Naive B cell (primary cell): ENCODE data around the gene LDB2. TPM values are rescaled to one million over a fixed set of nuclear protein-coding genes. Genes with fewer than 3 reads are reported as not detected.
A peak's percentile ranks its signal among the peaks of the same experiment; 100 is the strongest.

Source experiments
- ATAC-seq, 2 donors: fragments of 150-1000 bp; cut with Tn5 transposase; 2 replicates each; pipeline ENCODE4 v1.10.0; 2021; ENCODE audit warnings: low read depth in 2 of 2, mild to moderate bottlenecking in 2 of 2, moderate library complexity in 2 of 2
- DNase-seq: peaks from one replicate; pipeline ENCODE4 v3.0.0; 2022
- H3K27ac Mint-ChIP-seq, 6 donors: one replicate each; pipeline ENCODE4 v1.8.0; 2020 to 2022; ENCODE audit warnings: mild to moderate bottlenecking in 6 of 6, mixed read lengths in 6 of 6, moderate library complexity in 5 of 6, inconsistent platforms in 2 of 6
- H3K27me3 Mint-ChIP-seq, 3 donors: one replicate each; pipeline ENCODE4 v1.8.0; 2021 to 2022; ENCODE audit warnings: mixed read lengths in 3 of 3, mild to moderate bottlenecking in 1 of 3
- H3K36me3 Mint-ChIP-seq, 2 donors: one replicate each; pipeline ENCODE4 v1.8.0; 2020 to 2022; ENCODE audit warnings: mixed read lengths in 2 of 2, inconsistent platforms in 1 of 2, mild to moderate bottlenecking in 1 of 2
- H3K4me1 Mint-ChIP-seq, 3 donors: one replicate each; pipeline ENCODE4 v1.8.0; 2020 to 2022; ENCODE audit warnings: mixed read lengths in 3 of 3, inconsistent platforms in 1 of 3, mild to moderate bottlenecking in 1 of 3, moderate library complexity in 1 of 3
- H3K4me3 Mint-ChIP-seq, 8 donors: one replicate each; pipeline ENCODE4 v1.8.0; 2020 to 2022; ENCODE audit warnings: mild to moderate bottlenecking in 8 of 8, mixed read lengths in 8 of 8, moderate library complexity in 8 of 8, inconsistent platforms in 2 of 8
- H3K9me3 Mint-ChIP-seq, 7 donors: one replicate each; pipeline ENCODE4 v1.8.0; 2020 to 2022; ENCODE audit warnings: mixed read lengths in 7 of 7, mild to moderate bottlenecking in 5 of 7, inconsistent platforms in 2 of 7, moderate library complexity in 1 of 7
- polyA plus RNA-seq, 6 donors: library from polyadenylated mRNA; unstranded; fragments of 300-500 nt; fragmentation: Illumina TruSeq; gene quantifications; one replicate each; pipeline ENCODE4 v1.2.3, GENCODE V29; 2021; ENCODE audit warnings: low read depth in 6 of 6

The LDB2 gene
- polyA plus RNA-seq, 6 donors from 2014 or later: not detected

GRCh38 chr4:16869594-16870245, 28.7 kb downstream of the LDB2 start:
- H3K4me3 Mint-ChIP-seq: no peak overlapping the region
- peaks cover 0 to 4% (median 0%) of the 10 kb centered on the region in 7 donors for H3K9me3 Mint-ChIP-seq
- no peaks in the 10 kb centered on the region for H3K27me3 Mint-ChIP-seq
- H3K27ac Mint-ChIP-seq: no peak overlapping the region
- no peak for ATAC-seq
- no peak for DNase-seq
- no peaks in the 10 kb centered on the region for H3K4me1 Mint-ChIP-seq
- H3K36me3 Mint-ChIP-seq: no peaks in the 10 kb centered on the region

DNA sequence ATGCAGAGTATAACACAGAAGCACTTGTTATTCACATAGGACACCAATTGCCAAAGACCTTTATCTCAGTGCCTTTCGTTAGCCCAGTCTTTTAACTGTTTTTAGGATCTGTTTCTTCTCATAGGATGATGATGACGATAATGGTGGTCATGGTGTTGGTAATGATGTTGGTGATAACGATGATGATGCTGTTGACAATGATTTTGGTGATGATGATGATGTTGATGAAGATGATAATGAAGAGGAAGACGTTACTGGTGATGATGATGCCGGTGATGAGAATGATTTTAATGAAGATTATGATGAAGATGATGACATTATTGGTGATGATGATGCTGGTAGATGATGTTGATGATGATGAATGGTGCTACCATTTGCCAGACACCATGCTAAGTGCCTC, 29.8 kb downstream of the LDB2 start:
- ATAC-seq (no peak), DNase-seq (no peak)
- Mint-ChIP-seq H3K27ac (no peak overlapping the region), H3K4me3 (no peak overlapping the region), H3K27me3 (no peaks in the 10 kb centered on the region), H3K36me3 (no peaks in the 10 kb centered on the region), H3K9me3 (peaks cover 0 to 4% (median 0%) of the 10 kb centered on the region in 7 donors), H3K4me1 (no peaks in the 10 kb centered on the region)

GRCh38 chr4:16867827-16868226, 30.6 kb downstream of the LDB2 start:
- DNase-seq: no peak
- Mint-ChIP-seq H3K4me3 (no peak overlapping the region), H3K36me3 (no peaks in the 10 kb centered on the region), H3K27ac (no peak overlapping the region), H3K27me3 (no peaks in the 10 kb centered on the region), H3K4me1 (no peaks in the 10 kb centered on the region), H3K9me3 (peaks cover 0 to 4% (median 0%) of the 10 kb centered on the region in 7 donors)
- ATAC-seq: no peak

GRCh38 chr4:16866974-16867373, 31.5 kb downstream of the LDB2 start:
- H3K27ac Mint-ChIP-seq: no peak overlapping the region
- H3K9me3 Mint-ChIP-seq: peaks cover 0 to 4% (median 0%) of the 10 kb centered on the region in 7 donors
- no peaks in the 10 kb centered on the region for H3K36me3 Mint-ChIP-seq
- no peaks in the 10 kb centered on the region for H3K27me3 Mint-ChIP-seq
- no peaks in the 10 kb centered on the region for H3K4me1 Mint-ChIP-seq
- ATAC-seq (no peak), DNase-seq (no peak)
- H3K4me3 Mint-ChIP-seq: no peak overlapping the region

DNA sequence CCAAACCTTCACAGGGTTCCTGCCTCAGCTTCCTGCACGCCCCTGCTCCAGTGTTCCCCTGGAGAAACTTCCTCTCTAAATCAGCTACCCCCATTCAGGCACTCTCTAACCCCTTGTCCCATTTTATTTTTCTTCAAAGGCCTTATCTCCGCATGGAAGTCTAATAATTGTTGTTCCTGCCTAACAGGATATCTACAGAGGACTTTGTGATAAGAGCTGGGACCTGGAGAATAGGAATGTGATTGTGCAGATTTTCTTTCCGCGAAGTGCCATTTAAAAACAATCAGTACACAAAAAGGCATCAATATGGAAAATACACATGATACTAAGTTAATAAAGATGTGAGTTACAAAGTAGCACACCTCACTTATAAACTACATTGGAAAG, 32.6 kb downstream of the LDB2 start:
- H3K4me3 Mint-ChIP-seq: no peak overlapping the region
- no peaks in the 10 kb centered on the region for H3K36me3 Mint-ChIP-seq
- no peaks in the 10 kb centered on the region for H3K4me1 Mint-ChIP-seq
- H3K9me3 Mint-ChIP-seq: peaks cover 0 to 7% (median 0%) of the 10 kb centered on the region in 7 donors
- no peak overlapping the region for H3K27ac Mint-ChIP-seq
- DNase-seq (no peak), ATAC-seq (no peak)
- no peaks in the 10 kb centered on the region for H3K27me3 Mint-ChIP-seq

DNA sequence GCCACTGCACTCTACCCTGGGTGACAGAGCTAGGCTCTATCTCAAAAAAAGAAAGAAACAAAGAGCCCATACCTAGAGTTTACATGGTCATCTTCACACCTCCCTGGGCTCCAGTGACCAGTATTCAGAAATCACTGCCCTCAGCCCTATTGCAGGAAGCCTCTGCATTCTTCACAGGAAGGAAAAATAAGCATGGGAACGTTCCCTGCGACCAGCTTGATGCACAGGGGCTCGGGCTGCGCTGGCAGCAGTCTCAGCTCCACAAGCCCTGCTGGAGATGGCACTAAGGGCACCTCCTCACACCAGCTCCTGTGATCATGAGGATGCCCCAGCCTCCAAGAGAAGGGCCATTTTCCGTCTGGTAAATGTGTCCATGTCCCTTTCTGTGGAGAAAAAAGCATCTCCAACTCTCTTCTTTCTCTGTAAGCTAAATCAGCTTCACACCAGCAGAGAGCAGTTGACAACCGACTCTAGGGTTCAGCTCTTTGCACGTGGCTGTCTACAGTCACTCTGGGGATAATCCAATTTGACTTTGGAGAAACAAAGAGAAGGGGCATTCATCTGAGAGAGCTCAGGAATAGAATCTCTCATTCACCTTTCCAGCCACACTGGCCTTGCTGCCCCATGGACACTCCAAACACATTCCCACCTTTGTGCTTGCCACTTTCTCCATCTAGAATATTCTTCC, 33.1 kb downstream of the LDB2 start:
- Mint-ChIP-seq H3K4me1 (no peaks in the 10 kb centered on the region), H3K9me3 (peaks cover 0 to 7% (median 0%) of the 10 kb centered on the region in 7 donors), H3K4me3 (no peak overlapping the region), H3K36me3 (no peaks in the 10 kb centered on the region), H3K27ac (no peak overlapping the region), H3K27me3 (peaks cover 0 to under 1% (median 0%) of the 10 kb centered on the region in 3 donors)
- no peak for DNase-seq
- ATAC-seq: no peak

GRCh38 chr4:16864199-16864598, 34.2 kb downstream of the LDB2 start:
- Mint-ChIP-seq H3K4me3 (no peak overlapping the region), H3K36me3 (no peaks in the 10 kb centered on the region), H3K4me1 (no peaks in the 10 kb centered on the region), H3K27me3 (peaks cover 0 to 6% (median 0%) of the 10 kb centered on the region in 3 donors), H3K9me3 (peaks cover 0 to 7% (median 0%) of the 10 kb centered on the region in 7 donors), H3K27ac (no peak overlapping the region)
- no peak for DNase-seq
- no peak for ATAC-seq

- ATAC-seq: no peak
- Mint-ChIP-seq H3K27me3 (peaks cover 0 to 6% (median 0%) of the 10 kb centered on the region in 3 donors), H3K27ac (peak overlapping the region in 1 of 6 donors; percentile 35), H3K4me3 (no peak overlapping the region), H3K4me1 (no peaks in the 10 kb centered on the region), H3K9me3 (peaks cover 0 to 7% (median 1%) of the 10 kb centered on the region in 7 donors), H3K36me3 (no peaks in the 10 kb centered on the region)
- DNase-seq: no peak
Measured at GRCh38 chr4:16862697-16863096, 35.7 kb downstream of the LDB2 start.

DNA sequence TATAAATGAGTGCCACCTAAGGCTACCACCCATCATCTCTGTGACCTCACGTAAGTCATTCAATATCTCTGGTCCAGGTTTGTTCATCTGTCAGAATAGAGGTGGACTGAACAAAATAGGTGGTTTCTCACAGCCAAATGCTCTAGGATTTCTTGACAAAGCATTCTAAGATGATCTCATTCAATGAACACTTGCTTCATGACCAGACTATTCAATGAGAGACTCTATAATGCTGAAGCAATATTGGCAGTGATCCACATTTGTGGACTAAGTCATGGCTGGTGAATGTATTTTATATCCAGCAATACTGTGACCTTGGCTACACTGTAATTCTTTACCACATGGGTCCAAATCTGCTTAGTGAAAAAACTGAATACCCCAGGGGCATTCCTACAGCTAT, 37.9 kb downstream of the LDB2 start:
- no peak overlapping the region for H3K27ac Mint-ChIP-seq

DNA sequence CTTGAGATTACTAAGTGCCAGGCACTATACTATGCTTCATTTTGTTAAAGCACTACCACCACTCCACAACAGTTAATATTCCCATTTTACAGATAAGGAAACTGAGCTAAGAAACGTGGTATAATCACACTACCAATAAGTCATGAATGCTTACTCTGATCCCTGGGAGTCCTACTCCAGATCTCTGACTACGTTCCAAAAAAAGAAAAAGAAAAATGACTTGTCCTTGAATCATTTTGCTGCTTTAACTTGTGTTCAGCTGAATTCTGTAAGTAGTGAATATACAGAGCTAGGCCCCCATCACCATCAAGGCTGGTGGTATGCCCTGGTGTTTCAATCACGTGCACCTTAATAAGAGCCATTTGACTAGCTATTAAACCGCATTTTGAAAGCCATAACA, 39.4 kb downstream of the LDB2 start:
- H3K9me3 Mint-ChIP-seq: peaks cover 0 to 9% (median 2%) of the 10 kb centered on the region in 7 donors

More for the DNA sequence above, 37.9 kb downstream of the LDB2 start:
- peaks cover 0 to 9% (median 2%) of the 10 kb centered on the region in 7 donors for H3K9me3 Mint-ChIP-seq
- H3K4me3 Mint-ChIP-seq: no peak overlapping the region
- H3K27me3 Mint-ChIP-seq: peaks cover 0 to 6% (median 0%) of the 10 kb centered on the region in 3 donors
- H3K36me3 Mint-ChIP-seq: no peaks in the 10 kb centered on the region
- H3K4me1 Mint-ChIP-seq: no peaks in the 10 kb centered on the region
- no peak for DNase-seq
- ATAC-seq: no peak

DNA sequence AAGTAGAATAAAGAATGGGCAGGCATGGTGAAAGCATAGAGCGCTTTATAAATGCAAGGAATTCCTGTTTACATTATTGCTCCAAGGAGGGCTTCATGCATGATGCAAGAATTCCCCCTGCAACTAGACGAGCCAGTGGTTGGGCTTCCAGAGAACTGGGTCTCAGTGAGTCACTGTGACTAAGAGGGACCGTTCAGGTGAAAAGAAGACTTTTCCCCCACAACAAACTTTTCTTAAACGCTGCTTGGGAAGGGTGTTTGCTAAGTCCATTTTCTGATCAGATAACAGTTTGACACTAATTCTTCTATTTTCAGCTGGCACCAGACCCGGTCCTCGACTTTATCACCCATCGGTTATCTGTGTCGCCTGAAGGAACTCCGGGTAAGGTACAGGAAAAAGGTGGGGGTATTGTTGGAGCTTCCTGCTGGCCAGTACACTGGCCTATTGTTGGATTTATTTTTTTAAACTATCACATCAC, 40.1 kb downstream of the LDB2 start:
- peaks cover 0 to 6% (median 0%) of the 10 kb centered on the region in 3 donors for H3K27me3 Mint-ChIP-seq
- H3K4me1 Mint-ChIP-seq: no peaks in the 10 kb centered on the region
- H3K27ac Mint-ChIP-seq: no peak overlapping the region
- H3K9me3 Mint-ChIP-seq: peaks cover 0 to 9% (median 2%) of the 10 kb centered on the region in 7 donors
- no peaks in the 10 kb centered on the region for H3K36me3 Mint-ChIP-seq
- ATAC-seq: no peak
- no peak overlapping the region for H3K4me3 Mint-ChIP-seq
- no peak for DNase-seq

More for the DNA sequence above, 39.4 kb downstream of the LDB2 start:
- H3K27ac Mint-ChIP-seq: peak overlapping the region in 1 of 6 donors; percentile 15
- peaks cover 0 to 6% (median 0%) of the 10 kb centered on the region in 3 donors for H3K27me3 Mint-ChIP-seq
- ATAC-seq: no peak
- H3K36me3 Mint-ChIP-seq: no peaks in the 10 kb centered on the region
- H3K4me1 Mint-ChIP-seq: no peaks in the 10 kb centered on the region
- no peak overlapping the region for H3K4me3 Mint-ChIP-seq
- DNase-seq: no peak

DNA sequence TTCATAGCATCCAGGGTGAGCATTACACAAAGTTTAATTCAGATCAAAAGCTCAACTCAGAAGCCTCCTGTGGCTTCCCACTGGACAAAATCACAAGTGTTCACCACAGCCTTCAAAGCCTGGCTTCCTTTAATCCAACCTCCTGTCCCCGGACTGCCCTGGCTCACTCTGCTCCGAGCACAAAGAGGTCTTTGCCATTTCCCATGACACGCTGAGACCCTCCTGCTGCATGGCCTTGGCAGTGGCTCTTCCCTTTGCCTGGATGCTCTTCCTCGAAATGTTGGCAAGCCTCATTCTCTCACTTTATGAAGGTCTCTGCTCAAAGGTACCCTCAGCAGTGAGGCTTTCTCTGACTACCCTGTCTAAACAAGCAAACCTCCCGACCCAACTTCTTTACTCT, 41.0 kb downstream of the LDB2 start:
- no peak for ATAC-seq
- H3K9me3 Mint-ChIP-seq: peaks cover 0 to 9% (median 2%) of the 10 kb centered on the region in 7 donors
- no peaks in the 10 kb centered on the region for H3K36me3 Mint-ChIP-seq
- no peaks in the 10 kb centered on the region for H3K4me1 Mint-ChIP-seq
- no peak overlapping the region for H3K4me3 Mint-ChIP-seq
- H3K27ac Mint-ChIP-seq: no peak overlapping the region
- peaks cover 0 to 6% (median 0%) of the 10 kb centered on the region in 3 donors for H3K27me3 Mint-ChIP-seq
- no peak for DNase-seq

GRCh38 chr4:16853640-16854039, 44.8 kb downstream of the LDB2 start:
- H3K4me3 Mint-ChIP-seq: no peak overlapping the region
- no peak overlapping the region for H3K27ac Mint-ChIP-seq
- H3K4me1 Mint-ChIP-seq: no peaks in the 10 kb centered on the region
- DNase-seq (no peak), ATAC-seq (no peak)
- no peaks in the 10 kb centered on the region for H3K36me3 Mint-ChIP-seq
- peaks cover 0 to 16% (median 2%) of the 10 kb centered on the region in 7 donors for H3K9me3 Mint-ChIP-seq
- no peaks in the 10 kb centered on the region for H3K27me3 Mint-ChIP-seq

GRCh38 chr4:16852644-16853043, 45.8 kb downstream of the LDB2 start:
- Mint-ChIP-seq H3K36me3 (no peaks in the 10 kb centered on the region), H3K4me3 (no peak overlapping the region), H3K9me3 (peaks cover 0 to 14% (median 2%) of the 10 kb centered on the region in 7 donors), H3K4me1 (no peaks in the 10 kb centered on the region), H3K27ac (no peak overlapping the region), H3K27me3 (no peaks in the 10 kb centered on the region)
- DNase-seq: no peak
- no peak for ATAC-seq
